ENCODE measurements around the gene CD48.
"Not testable (repeated sequence)": the region's sequence is repeated elsewhere in the genome, so short reads cannot be mapped to it uniquely, and the experiment has no call there.

CD48 gene

GRCh38 chr1:160675641-160676410 is 35.8 kb downstream of the CD48 start:
- DNase-seq, result no peak

- no peak for DNase-seq
Measured at GRCh38 chr1:160674415-160674814, 37.2 kb downstream of the CD48 start.

DNA sequence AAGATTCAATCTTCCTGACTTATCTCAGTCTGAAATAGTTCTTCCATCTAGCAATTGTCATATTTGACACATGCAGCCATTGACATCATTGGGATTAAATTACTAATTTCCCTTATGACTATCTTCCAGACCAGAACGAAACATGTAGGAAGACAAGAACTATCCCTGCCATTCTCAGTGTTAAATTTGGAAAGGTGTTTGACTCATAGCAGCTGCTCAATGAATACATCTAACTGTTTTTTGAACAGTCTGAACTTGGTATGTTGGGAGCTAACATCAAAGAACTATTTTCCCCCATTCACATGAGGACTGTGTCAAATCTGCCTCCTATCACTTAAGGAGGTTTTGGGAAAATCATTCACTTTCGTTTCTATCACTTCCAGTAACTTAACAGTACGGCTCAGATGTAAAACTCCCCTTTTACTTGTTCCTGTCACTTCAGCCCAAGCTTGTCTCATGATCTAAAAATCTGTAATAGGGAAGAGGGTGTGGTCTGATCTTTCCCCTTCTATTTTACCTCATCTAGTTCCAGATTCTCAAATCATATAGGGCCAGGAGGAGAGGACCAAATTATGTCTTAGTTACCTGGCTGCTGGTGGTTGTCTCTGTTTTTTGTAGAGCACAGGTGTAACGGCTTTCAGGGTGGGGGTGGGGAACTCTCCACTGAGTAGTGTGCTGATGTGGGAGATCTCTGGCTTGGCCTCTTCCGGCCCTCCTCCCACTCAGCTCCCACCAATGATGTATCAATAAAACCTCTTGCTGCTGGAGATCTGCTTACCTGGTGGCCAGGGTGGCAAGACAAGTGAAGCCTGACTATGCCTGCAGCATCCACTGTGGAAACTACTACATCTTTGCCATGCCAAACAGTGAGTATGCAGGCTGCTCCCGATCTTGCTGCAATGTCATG is 38.6 kb downstream of the CD48 start:
- DNase-seq, result no peak

GRCh38 chr1:160671603-160672517 is 39.8 kb downstream of the CD48 start:
- no peak for DNase-seq

GRCh38 chr1:160670701-160671100 is 40.9 kb downstream of the CD48 start:
- no peak for DNase-seq

DNA sequence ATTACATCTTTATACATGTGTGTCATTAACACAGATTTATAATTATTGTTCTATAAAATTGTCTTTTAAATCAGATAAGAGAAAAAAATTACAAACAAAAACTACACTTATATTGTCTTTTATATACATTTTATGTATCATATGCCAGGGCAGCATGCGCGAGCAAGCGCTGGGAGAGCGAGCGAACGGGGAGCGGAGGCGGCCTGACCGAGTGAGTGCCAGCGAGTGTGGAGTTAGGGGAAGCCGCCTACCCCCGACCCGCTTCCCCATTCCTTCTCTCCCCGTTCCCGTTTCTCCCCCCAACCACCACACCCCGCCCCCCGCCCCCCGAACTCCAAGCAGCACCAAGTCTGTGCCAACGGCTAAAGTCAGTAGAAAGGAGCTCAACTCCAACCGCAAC is 41.8 kb downstream of the CD48 start:
- DNase-seq, result no peak

DNA sequence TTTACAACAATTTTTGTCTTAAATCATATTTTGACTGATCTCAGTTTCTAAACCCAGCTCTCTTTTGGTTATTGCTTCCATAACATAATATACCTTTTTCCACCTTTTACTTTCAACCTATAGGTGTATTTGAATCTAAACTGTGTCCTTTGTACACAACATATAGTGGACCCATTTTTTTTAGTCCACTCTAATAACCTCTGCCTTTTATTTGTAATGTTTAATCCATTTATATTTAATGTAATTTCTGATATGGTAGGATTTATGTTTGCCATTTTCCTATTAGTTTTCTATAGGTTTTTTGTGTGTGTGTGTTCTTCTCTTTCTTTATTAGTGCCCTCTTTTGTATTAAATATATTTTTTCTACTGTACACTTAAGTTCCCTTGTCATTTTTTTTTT is 42.3 kb downstream of the CD48 start:
- DNase-seq, result no peak

- no peak for DNase-seq
Measured at GRCh38 chr1:160667896-160668295, 43.7 kb downstream of the CD48 start.

GRCh38 chr1:160666079-160666442 is 45.6 kb downstream of the CD48 start:
- no peak for DNase-seq

DNA sequence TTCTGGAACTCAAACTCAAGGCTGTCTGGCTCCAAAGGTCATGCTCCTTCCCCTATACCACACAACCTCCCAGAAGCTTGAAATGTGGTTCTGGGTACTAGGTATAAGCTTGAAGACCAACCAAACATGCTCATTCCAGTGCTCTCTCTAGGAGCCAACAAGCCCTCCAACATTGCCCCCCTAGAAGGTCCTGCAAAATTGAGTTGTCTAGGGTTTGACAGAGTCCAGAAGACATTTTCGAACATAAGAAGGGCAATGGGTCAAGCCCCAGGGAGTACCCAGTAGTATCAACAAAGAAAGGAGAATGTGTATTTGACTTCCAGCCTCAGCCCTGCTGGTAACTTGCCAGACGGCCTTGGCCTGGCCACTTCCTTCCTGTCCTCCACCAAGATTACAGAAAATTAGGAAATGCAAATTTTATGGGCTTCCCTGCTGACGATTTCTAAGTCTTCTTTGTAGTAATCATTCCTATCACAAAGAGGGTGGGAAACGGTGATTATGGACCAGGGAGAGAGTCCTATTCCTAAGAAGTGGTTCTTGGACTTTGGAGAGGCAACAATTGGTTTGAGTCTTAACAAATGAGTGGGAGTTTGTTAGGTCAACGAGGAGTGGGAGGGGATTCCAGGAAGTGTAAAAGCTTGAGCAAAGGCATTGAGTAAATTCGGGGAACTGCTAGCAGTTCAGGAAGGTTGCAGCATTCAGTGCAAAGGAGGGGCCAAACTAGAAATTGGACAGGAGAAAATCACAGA is 46.1 kb downstream of the CD48 start:
- no peak for DNase-seq

- no peak for DNase-seq
Measured at GRCh38 chr1:160664573-160665051, 47.0 kb downstream of the CD48 start.

- no peak for DNase-seq
Measured at GRCh38 chr1:160662910-160663309, 48.7 kb downstream of the CD48 start.

GRCh38 chr1:160659566-160659965 is 52.1 kb downstream of the CD48 start:
- DNase-seq, result no peak

DNA sequence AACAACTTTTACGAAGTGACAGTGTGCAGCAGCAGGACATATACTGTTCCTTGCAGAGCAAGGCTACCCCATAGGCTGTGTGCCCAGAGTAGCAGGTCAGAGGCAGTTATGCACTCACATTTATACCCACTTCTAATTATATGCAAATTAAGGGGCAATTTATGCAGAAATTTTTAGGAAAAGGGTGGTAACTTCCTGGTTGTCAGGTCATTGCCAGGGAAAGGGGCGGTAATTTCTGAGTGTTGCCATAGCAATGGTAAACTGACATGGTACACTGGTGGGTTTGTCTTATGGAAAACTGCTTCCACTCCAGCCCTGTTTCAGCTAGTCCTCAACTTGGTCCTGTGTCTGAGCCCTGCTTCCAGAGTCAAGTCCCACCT is 52.8 kb downstream of the CD48 start:
- no peak for DNase-seq

DNA sequence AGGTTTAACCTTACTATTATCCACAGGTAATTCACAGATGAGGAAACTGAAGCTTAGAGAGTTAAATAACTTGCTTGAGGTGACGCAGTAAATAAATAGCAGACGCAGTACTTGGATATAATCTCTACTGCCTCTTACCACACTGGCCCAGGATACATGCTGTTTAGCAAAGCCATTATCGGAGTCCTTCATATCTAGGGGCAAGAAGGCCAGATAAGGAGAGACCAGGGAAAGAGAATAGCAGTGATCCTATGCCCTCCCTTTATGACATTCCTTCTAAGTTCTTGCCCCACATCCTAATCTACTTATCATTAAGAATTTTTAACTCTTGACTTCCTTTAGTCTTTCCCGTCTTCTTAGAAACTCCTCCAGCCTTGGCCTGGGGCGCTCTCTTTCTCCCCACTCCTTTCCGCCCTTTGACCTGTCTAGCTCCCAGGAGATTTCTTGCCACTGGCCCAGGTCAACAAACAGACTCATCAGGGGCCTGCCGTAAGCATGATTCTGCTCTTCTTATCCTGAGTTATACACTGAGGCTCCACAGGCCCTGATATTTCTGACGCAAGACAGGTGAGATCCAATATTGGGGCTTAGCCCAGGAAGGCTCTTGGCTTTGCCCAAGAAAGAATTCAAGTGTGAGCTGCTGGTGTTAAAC is 53.3 kb downstream of the CD48 start:
- DNase-seq, result no peak

- DNase-seq, result no peak
Measured at GRCh38 chr1:160657250-160657781, 54.3 kb downstream of the CD48 start.

DNA sequence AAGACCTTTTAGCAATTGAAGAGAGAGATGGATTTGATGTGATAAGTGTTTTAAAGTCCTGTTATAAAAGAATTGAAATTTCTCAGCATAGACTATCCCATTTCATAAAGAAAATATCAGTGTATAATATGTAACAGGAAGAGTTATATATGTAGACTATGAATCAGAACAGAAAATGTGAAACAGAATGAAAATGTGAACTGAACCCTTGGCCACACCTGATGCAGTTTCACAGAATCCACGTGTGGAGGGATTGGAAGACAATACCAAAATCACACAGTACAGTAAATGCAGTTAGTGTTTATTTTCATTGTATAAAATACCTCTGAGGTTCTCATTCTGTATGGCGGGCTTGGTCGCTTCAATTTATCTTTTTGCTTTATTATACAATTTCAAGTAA is 54.9 kb downstream of the CD48 start:
- DNase-seq, result no peak

DNA sequence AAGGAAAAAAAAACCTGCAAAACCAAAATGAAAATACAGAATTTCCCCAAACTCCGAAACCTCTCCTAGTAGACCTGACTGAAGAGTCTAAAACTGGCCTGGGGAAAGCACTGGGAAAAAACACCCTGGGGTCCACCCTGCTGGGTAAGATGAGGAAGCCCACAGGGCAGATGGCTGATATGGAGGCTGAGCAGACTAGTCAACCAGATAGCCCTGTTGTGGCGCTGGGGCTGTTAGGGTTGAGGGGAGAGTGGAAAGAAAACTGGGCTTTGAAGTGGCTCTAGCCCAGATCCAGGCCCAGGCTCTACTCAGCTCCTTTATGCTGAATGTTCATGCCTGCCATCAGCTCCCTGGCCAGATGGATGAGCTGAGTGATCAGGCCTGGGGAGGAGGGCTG is 58.0 kb downstream of the CD48 start:
- DNase-seq, result no peak

DNA sequence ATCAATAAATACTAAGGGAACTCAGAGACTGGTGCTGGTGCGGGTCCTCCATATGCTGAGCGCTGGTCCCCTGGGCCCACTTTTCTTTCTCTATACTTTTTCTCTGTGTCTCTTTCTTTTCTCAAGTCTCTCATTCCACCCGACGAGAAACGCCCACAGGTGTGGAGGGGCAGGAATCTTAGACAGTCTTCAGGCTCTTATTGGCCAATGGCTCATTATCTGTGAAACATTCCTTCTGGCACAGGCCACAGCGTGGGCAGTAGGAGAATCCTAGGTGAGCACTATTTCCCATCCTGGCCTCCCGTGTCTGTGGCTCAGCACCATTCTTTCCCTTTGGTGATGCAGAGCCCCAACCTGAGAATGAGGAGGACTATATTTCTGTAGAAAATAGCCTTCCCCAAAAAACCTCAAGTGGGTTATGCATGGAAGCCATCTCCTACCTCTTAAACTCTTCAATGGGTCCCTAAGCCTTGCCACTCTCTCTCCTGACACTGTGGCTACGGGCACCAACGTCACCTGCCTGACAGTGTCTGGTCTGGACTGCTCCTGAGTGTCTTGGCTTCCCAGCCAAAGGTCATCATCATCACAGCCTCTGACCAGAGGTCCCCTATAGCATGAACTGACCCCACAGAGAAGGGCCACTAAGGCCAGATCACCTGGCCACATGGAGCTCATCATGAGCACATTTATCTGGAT is 58.5 kb downstream of the CD48 start:
- DNase-seq, result no peak

GRCh38 chr1:160652065-160652641 is 59.5 kb downstream of the CD48 start:
- DNase-seq, result not testable (repeated sequence)
